Vagina (tissue), 2 donors: ENCODE results near the gene CSTA.

ENCODE experiments used
- CTCF ChIP-seq, 3 experiments: fragments of 450-650 bp in 2 of 3; fragments of 200-600 bp in 1 of 3; sonication (generic) in 1 of 3; IDR thresholded peaks; one replicate each; pipeline ENCODE4 v1.5.1; 2017 to 2019; ENCODE audit warnings: antibody characterized with exemption in 3 of 3, mild to moderate bottlenecking in 2 of 3, moderate library complexity in 2 of 3
- POLR2A ChIP-seq, 2 donors: fragments of 450-650 bp; IDR thresholded peaks; one replicate each; pipeline ENCODE4 v1.6.1; 2017; ENCODE audit warnings: antibody characterized with exemption in 2 of 2, mild to moderate bottlenecking in 2 of 2, moderate library complexity in 2 of 2
- POLR2AphosphoS5 ChIP-seq, 2 donors: sonication (generic); formaldehyde crosslinking; IDR thresholded peaks; one replicate each; pipeline ENCODE4 v1.9.0; 2017; ENCODE audit warnings: antibody characterized with exemption in 2 of 2, mild to moderate bottlenecking in 2 of 2, low read depth in 1 of 2; ENCODE audit not compliant: insufficient read depth in 1 of 2

GRCh38 chr3:122350814-122351418, 25.9 kb downstream of the CSTA start:
- no peak for TF ChIP-seq CTCF (IDR thresholded peaks at IDR 0.05)
- TF ChIP-seq POLR2A (IDR thresholded peaks at IDR 0.05), result no peak
- TF ChIP-seq POLR2AphosphoS5 (IDR thresholded peaks at IDR 0.05; ENCODE audit: insufficient read depth in 1 of 2, low read depth in 1 of 2), result no peak
